HepG2 (cell line): ENCODE measurements around the gene MIA2. TPM values are rescaled to one million over a fixed set of nuclear protein-coding genes. Genes with fewer than 3 reads are reported as not detected.

Experiments used
- FOSL1 ChIP-seq: sonication (generic); formaldehyde crosslinking; IDR thresholded peaks from 2 replicates; pipeline ENCODE4 v1.9.0; 2021; ENCODE audit warnings: missing genetic modification reagents, borderline replicate concordance
- HDAC6 ChIP-seq: fragments of 200-600 bp; sonication (generic); IDR thresholded peaks from 2 replicates; pipeline ENCODE4 v1.7.0; 2017; ENCODE audit warnings: mild to moderate bottlenecking, antibody characterized with exemption, low read length, low read depth
- MAFK ChIP-seq, 2 experiments: IDR thresholded peaks in 1 of 2; conservative IDR thresholded peaks in 1 of 2; 2 replicates each; pipeline ENCODE4 v1.6.1; 2011; ENCODE audit warnings: improper control_type of control experiment in 2 of 2, low read length in 2 of 2
- MED8 ChIP-seq: sonication (generic); formaldehyde crosslinking; IDR thresholded peaks from 2 replicates; pipeline ENCODE4 v1.8.1; 2023; ENCODE audit warnings: mild to moderate bottlenecking, missing genetic modification reagents; ENCODE audit not compliant: insufficient replicate concordance
- PAXIP1 ChIP-seq: sonication (generic); formaldehyde crosslinking; conservative IDR thresholded peaks from 2 replicates; pipeline ENCODE4 v1.4.0; 2020; ENCODE audit warnings: mild to moderate bottlenecking, missing genetic modification reagents, moderate library complexity
- POLR2A ChIP-seq, 2 experiments: IDR thresholded peaks; 2 replicates each; pipeline ENCODE4 v1.6.1; 2011; ENCODE audit warnings: low read depth in 2 of 2, low read length in 2 of 2, mild to moderate bottlenecking in 1 of 2, moderate library complexity in 1 of 2; ENCODE audit not compliant: insufficient read depth in 1 of 2
- SNAPC4 ChIP-seq: sonication (generic); formaldehyde crosslinking; IDR thresholded peaks from 2 replicates; pipeline ENCODE4 v1.4.0; 2020; ENCODE audit warnings: mild to moderate bottlenecking, missing genetic modification reagents
- SP1 ChIP-seq, 2 experiments: fragments of 450-650 bp in 1 of 2; sonication (generic) in 1 of 2; formaldehyde crosslinking in 1 of 2; IDR thresholded peaks; 2 replicates each; pipeline versions ENCODE4 v1.4.0 to v1.6.1; 2016 to 2020; ENCODE audit warnings: missing genetic modification reagents in 1 of 2
- STAT5B ChIP-seq: sonication (generic); formaldehyde crosslinking; IDR thresholded peaks from 2 replicates; pipeline ENCODE4 v1.4.0; 2020; ENCODE audit warnings: missing genetic modification reagents
- USF2 ChIP-seq, 2 experiments: sonication (generic) in 1 of 2; formaldehyde crosslinking in 1 of 2; IDR thresholded peaks; 2 replicates each; pipeline versions ENCODE4 v1.5.1 to v1.6.1; 2011 to 2020; ENCODE audit warnings: borderline replicate concordance in 1 of 2, low read depth in 1 of 2, low read length in 1 of 2, mild to moderate bottlenecking in 1 of 2, missing genetic modification reagents in 1 of 2, moderate library complexity in 1 of 2
- ZKSCAN1 ChIP-seq: fragments of 150-350 bp; IDR thresholded peaks from 2 replicates; pipeline ENCODE4 v1.6.1; 2014; ENCODE audit warnings: low read length
- ZNF672 ChIP-seq: sonication (generic); formaldehyde crosslinking; IDR thresholded peaks from 2 replicates; pipeline ENCODE4 v1.8.1; 2022; ENCODE audit warnings: missing genetic modification reagents
- ZNF816 ChIP-seq: sonication (generic); formaldehyde crosslinking; IDR thresholded peaks from 2 replicates; pipeline ENCODE4 v1.8.0; 2022; ENCODE audit warnings: missing genetic modification reagents, mild to moderate bottlenecking, borderline replicate concordance
- polyA plus RNA-seq, 8 experiments: library from polyadenylated mRNA; depleted of rRNA in 3 of 8; stranded (reverse) in 7 of 8; unstranded in 1 of 8; fragments of >200 nt; fragmentation: Illumina TruSeq in 4 of 8; extraction: Trizol in 4 of 8; gene quantifications; 2 replicates each; pipeline versions ENCODE4 v1.2.1 to v1.2.3, GENCODE V29; 2011 to 2016; ENCODE audit warnings: low read depth in 4 of 8, missing spikeins in 1 of 8, mixed read lengths in 1 of 8; ENCODE audit not compliant: insufficient read depth in 1 of 8
- total RNA-seq, 5 experiments: library from RNA; depleted of rRNA; stranded (reverse); fragments of >200 nt; fragmentation: Illumina TruSeq; extraction: Trizol; gene quantifications; 2 replicates each; pipeline ENCODE4 v1.2.3, GENCODE V29; 2016; ENCODE audit warnings: low read depth in 1 of 5

Gene MIA2
- total and polyA plus RNA-seq, 2 of the 13 experiments (the other 11 are each of a cell fraction or from before 2014, with no cell fraction given) = 134 to 158 TPM

GRCh38 chr14:39268393-39268792, 34.7 kb downstream of the MIA2 start (continued):
- no peak for TF ChIP-seq FOSL1 (CRISPR knock-in tag)
- TF ChIP-seq MED8 (CRISPR knock-in tag) = no peak
- no peak for TF ChIP-seq PAXIP1 (CRISPR knock-in tag)
- no peak for TF ChIP-seq ZNF672 (CRISPR knock-in tag)
- TF ChIP-seq ZKSCAN1 = no peak
- no peak for TF ChIP-seq HDAC6
- TF ChIP-seq ZNF816 (CRISPR knock-in tag) = no peak
- no peak for TF ChIP-seq STAT5B (CRISPR knock-in tag)
- no peak for TF ChIP-seq USF2 (IDR thresholded peaks at IDR 0.05; ENCODE audit: low read depth, low read length)
- no peak for TF ChIP-seq USF2 (CRISPR knock-in tag; IDR thresholded peaks at IDR 0.05; ENCODE audit: borderline replicate concordance)
- no peak for TF ChIP-seq SNAPC4 (CRISPR knock-in tag)
- TF ChIP-seq MAFK (conservative IDR thresholded peaks at IDR 0.05 in 1 of 2, IDR thresholded peaks at IDR 0.05 in 1 of 2; ENCODE audit: low read length in 2 of 2) = peak; percentile 76 to 84
- TF ChIP-seq POLR2A (IDR thresholded peaks at IDR 0.05; ENCODE audit: insufficient read depth in 1 of 2, low read depth in 2 of 2, low read length in 2 of 2) = peak in 1 of 2 experiments; percentile 26; a peak in 1 of 4 replicates
- no peak for TF ChIP-seq SP1 (IDR thresholded peaks at IDR 0.05)
- TF ChIP-seq SP1 (CRISPR knock-in tag; IDR thresholded peaks at IDR 0.05) = no peak
